Epithelial cell of proximal tubule (primary cell): Measurements from ENCODE around the gene WFDC5. TPM values are rescaled to one million over a fixed set of nuclear protein-coding genes. Genes with fewer than 3 reads are reported as not detected.
"Not testable (repeated sequence)": the region's sequence is repeated elsewhere in the genome, so short reads cannot be mapped to it uniquely, and the experiment has no call there.

Experiments
- DNase-seq: peaks from one replicate; pipeline ENCODE4 v3.0.0-alpha.2; 2011; ENCODE audit warnings: low read depth
- H3K4me3 ChIP-seq: 2 replicates; pipeline ENCODE4 v1.5.1; 2011; ENCODE audit warnings: low read depth, mild to moderate bottlenecking, low read length
- CTCF ChIP-seq: conservative IDR thresholded peaks from 2 replicates; pipeline ENCODE4 v1.5.1; 2012; ENCODE audit warnings: low read depth, mild to moderate bottlenecking, low read length
- total RNA-seq: library from RNA; depleted of rRNA; stranded (reverse); fragments of >200 nt; gene quantifications from 2 replicates; pipeline ENCODE4 v1.2.3, GENCODE V29; 2015

The WFDC5 gene
- not detected in 2 replicates for total RNA-seq

GRCh38 chr20:45114465-45115385 is at the start of gene WFDC5:
Gene WFDC5, minus strand, starts transcription at chr20:45115174. Its CDS starts 91 bp downstream, at chr20:45115083.
- TF ChIP-seq CTCF, result no peak
- no peak for DNase-seq
- no peak within 1 kb of the TSS for H3K4me3 ChIP-seq

- no peak for DNase-seq
- no peak for TF ChIP-seq CTCF
- no peak overlapping the region for H3K4me3 ChIP-seq
Measured at GRCh38 chr20:45163083-45163803, 48.3 kb upstream of the WFDC5 start.

- DNase-seq, result peak; percentile 63
- no peak overlapping the region for H3K4me3 ChIP-seq
- no peak for TF ChIP-seq CTCF
Measured at GRCh38 chr20:45157962-45158361, 43.0 kb upstream of the WFDC5 start.

- DNase-seq, result no peak
- TF ChIP-seq CTCF, result no peak
- H3K4me3 ChIP-seq, result no peak overlapping the region
Measured at GRCh38 chr20:45156713-45157112, 41.7 kb upstream of the WFDC5 start.

- H3K4me3 ChIP-seq, DNase-seq: not testable (repeated sequence)
Measured at GRCh38 chr20:45154794-45155193, 39.8 kb upstream of the WFDC5 start.

- TF ChIP-seq CTCF, result peak; percentile 15
- no peak overlapping the region for H3K4me3 ChIP-seq
- no peak for DNase-seq
Measured at GRCh38 chr20:45154183-45154582, 39.2 kb upstream of the WFDC5 start.

GRCh38 chr20:45153752-45154151 is 38.8 kb upstream of the WFDC5 start:
- TF ChIP-seq CTCF, result no peak
- no peak overlapping the region for H3K4me3 ChIP-seq
- DNase-seq, result no peak
